GM11168 (cell line): ENCODE results near the gene TBX4.

Source experiments
- in situ Hi-C: fragments of 300-500 bp; cut with MboI; formaldehyde crosslinking; loops from one replicate; pipeline ENCODE4 v1.12.0; 2022; ENCODE audit warnings: low sequenced_read_pairs; ENCODE audit not compliant: unreplicated experiment

Gene TBX4

GRCh38 chr17:61449707-61450640 is 2.2 kb upstream of the TBX4 start:
- in situ Hi-C loops = loop anchor here (25.0 kb wide), 1 partner anchor 387 kb away; no protein-coding TSS in a partner anchor

DNA sequence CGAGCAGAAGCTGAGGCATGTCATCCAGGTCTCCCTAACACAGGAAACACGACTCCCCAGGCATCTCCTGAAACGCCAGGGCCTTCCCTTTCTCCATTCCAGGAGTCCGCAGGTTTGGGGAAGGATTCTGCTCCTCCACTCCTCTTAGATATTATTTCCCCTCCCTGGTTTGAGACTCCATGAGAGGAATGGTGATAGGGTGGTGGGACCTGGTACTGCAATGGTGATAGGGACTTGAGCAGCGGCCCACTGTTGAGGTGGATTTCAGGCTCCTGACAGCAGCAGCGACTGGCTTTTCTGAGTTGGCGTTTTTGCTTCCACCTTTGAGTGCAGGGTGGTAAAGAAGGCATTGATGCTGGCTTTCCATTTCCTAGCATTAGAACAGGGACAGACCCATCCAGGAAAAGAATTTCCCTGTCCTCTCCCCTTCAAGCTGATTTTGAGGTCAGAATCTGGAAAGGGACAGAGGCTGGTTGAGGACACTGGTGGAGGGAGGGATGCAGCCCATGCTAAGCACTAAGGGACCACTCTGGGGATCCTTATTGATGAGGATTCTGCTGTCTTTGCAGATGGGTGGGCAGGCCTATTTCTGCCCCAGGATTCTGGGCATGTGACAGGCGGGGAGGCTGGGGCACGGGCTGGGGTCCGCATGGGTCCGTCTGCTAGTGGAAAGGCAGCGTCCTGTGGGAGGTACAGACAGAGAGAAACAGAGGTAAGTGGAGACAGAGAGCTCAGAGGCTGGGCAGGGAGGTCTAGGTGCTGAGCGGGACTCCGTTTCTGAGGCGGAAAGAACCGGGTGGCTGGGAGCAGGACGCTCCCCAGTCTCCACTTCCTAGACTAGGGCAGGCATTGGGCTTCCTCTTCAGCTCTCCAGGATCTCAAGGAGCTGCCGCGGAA is 1.3 kb upstream of the TBX4 start:
- in situ Hi-C loops = no loop called here

GRCh38 chr17:61451538-61452300 is 503 bp upstream of the TBX4 start:
- in situ Hi-C loops = no loop called here

- in situ Hi-C loops = no loop called here
Measured at GRCh38 chr17:61453566-61454380, 1.6 kb downstream of the TBX4 start.

DNA sequence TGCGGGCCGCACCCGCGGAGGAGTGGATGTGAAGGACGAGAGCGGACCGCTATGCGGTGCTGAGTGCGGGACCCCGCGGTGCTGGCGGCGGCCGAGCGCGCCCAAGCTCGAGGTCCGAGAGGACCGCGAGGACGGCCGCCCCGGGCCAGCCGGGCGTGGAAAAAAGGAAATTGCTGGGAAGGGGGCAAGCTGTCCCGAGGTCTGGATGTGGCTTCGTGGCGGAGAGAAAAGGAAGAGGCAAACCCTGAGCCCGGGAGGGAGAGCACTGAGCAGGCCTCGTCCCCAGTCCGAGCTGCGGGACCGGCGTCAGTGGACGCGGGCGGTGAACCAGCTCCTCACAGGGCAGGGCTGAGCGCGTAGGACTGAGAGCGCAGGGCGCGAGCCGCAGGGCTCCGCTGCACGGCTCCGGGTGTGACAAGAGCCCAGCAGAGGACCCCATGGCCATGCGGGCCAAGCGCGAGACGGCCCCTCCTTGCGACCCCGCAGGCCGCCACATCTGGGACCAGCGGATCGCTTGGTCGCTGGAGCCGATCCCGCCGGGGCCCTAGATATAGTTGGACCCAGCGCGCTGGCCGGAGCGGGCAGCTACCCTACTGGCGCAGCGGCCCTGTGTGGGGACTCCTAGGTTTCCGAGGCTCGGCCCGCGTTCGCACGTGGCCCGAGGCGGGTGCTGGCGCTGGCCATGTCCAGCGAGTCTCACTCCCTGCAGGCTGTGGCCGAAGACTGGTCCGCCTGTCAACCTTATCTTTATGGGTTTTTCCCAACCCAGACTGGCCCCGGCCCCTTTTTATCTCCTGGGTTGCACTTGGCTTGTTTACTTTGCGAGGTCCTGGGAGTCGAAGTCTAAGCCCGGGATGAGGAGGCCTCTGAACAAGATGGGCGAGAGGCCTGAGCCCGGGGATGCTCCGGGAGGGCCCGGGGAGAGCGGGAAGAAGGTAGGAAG is 2.4 kb downstream of the TBX4 start:
- in situ Hi-C loops = no loop called here

- in situ Hi-C loops = no loop called here
Measured at GRCh38 chr17:61455324-61456060, 3.3 kb downstream of the TBX4 start.

DNA sequence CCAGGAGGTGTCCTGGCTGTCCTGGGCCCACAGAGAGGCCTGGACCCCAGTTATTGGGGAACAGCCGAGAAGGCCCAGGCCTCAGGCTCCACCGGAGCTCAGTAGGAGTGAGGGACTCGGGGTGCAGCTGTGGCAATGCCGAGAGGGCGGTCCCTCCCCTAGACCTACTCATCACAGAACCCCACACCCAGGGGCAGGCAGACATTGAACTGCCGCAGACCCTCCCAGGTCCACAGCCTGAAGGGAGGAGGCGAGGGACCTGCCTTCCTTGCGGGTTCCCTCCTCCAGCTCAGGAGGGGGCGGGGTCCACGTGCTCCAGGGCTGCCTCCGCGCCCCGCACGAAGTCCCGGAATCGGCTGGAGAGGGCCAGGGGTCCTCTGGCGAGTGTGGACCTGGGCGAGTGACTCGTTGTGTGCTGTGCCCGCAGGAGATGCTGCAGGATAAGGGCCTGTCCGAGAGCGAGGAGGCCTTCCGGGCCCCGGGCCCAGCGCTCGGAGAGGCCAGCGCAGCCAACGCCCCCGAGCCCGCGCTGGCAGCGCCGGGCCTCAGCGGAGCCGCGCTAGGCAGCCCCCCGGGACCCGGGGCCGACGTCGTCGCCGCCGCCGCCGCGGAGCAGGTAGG is 3.9 kb downstream of the TBX4 start:
- in situ Hi-C loops = no loop called here

GRCh38 chr17:61456688-61457225 is 4.5 kb downstream of the TBX4 start:
- in situ Hi-C loops = no loop called here

GRCh38 chr17:61457226-61457983 is 5.2 kb downstream of the TBX4 start:
- in situ Hi-C loops = no loop called here

DNA sequence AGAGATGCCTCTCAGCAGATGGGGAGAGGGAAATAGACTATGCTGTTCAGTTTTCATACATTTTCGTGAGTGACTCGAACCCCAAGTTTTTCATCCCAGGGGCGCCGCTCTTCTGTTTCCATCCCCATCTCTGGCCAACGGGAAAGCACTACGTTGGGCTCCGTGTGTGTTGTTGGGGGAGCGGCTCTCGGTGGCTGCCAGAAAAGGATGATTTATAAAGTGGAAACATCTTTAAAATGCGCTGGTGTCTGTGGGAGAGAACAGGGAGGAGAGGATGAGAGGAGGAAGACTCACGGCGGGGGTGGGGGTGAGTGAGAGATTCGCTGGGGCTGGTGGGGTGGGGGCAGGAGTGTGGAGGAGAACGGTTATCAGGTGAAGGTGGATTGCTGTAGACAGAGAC is 5.8 kb downstream of the TBX4 start:
- in situ Hi-C loops = no loop called here

DNA sequence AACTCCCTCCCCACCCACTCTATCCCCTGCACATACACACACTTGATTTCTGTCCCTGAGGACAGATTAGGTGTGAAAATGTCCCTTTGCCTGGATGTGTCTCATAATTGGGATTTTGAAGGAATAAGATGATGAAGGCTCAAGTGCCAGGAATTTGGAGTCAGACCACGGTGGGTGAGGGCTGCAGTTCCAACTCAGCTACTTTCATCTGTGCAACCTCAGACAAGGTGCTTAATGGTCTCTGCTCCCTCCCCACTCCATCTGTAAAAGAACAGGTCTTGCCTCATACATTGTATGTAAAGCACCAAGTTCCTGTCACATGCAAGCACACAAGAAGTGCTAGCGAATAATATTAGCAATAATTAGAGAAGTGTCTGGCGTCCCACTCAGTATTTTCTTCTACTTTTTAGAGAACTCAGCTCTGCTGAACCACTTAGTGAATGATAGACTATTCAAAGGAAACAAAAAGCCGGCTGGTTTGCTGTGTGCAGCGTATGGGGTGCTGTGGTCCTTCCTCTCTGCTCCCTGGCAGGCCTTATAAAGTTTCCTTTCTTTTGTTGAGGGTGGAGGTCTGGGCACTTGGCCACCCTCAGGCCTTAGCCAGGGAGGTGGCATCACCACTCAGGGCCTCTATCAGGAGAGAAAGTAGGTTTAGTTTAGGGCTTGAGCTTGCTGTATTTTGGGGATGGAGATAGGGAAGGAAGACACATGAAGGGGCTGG is 6.4 kb downstream of the TBX4 start:
- in situ Hi-C loops = no loop called here

- in situ Hi-C loops = no loop called here
Measured at GRCh38 chr17:61459142-61459809, 7.1 kb downstream of the TBX4 start.

DNA sequence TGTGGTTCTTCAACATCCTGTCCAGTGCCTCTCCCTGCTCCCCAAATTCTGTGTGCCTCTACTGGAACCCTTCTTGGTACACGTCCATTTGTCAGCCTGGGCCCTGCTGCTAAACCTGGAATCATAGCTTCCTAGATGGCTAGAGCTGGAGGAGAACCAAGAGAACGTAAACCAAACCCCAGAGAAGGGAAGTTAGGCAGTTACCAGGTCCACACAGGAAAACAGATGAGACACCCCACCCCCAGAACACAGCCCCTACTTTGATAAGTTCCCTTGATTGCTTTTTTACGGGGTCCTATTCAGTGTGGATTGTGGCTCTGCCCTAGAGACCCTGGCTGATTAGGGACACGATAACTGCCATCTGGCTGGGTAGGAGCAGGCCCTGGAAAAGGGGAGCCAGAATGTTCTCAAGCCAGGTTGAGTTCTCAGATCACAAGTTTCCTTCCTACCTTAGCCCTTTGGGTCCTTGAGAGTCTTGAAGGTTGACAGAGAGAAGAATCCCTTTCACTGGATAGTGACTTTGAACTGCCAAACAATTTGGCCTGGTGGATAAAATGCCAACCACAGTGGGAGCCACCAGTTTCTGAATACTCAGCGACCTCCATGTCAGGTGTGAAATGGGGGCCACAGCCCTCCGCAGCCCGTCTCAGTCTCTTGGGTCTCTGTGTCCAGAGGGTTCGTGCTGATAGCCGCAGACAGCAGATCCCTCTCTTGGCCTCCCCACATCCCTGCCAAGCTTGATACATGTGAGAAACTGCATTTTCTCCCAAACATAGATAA is 7.9 kb downstream of the TBX4 start:
- in situ Hi-C loops = no loop called here

DNA sequence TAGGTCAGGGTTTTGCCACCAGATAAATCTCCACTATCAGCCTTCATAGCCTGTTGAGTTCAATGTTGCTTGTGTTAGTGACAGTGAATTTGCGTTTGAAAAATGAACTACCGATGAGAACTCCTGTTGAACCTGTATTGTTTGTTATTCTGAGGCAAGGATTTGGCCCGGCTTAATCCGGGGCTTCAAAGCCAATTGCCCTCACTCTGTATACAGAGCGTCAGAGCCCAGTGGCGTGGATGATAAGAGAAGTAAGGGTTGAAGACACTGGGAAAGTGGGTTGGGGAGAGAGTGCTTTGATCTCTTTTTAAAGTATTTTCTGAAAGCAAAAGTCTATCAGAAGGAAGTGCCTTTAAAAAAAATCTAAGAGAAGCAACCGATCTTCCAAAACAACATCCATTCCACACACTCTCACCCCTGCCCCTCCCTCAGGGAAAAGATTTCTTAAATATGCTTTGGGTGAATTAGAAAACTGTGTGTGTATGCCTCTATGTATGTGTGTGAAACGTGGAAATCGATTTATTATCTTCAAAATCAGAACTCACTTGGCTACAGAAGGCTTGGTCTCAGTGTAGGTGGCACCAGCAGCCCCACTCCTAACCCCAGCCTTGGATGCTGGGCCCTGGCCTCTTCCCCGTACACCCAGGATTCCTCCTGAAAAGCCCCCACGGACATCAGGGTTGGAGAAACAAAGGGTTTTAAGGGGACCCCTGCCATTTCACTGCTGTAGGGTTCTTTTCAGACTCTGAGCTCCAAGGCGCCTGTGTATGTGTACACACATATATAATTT is 8.8 kb downstream of the TBX4 start:
- in situ Hi-C loops = no loop called here
